ENCODE data around the gene MTMR3. TPM values are rescaled to one million over a fixed set of nuclear protein-coding genes. Genes with fewer than 3 reads are reported as not detected.
"Not testable (repeated sequence)": the region's sequence is repeated elsewhere in the genome, so short reads cannot be mapped to it uniquely, and the experiment has no call there.

MTMR3 gene
- total and polyA plus RNA-seq, 2 of the 8 experiments (the other 6 are each of a cell fraction or from before 2014, with no cell fraction given): 16.9 to 18.5 TPM

DNA sequence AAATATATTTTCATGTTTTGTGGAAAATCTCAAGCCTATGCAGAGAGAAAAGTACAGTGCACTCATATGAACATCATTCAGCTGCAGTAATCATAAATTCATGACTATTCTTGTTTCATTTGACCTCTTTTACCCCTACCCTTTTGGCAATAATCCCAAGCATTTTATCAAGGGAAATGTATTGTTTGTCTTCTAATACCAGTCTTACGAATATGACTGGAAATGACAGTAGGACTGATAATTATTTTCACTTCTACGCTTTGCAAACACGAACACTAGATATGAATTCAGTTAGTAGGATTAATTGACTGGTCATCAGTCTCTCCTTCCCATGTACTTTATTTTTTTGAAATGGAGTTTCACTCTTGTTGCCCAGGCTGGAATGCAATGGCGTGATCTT lies 90.3 kb downstream of the MTMR3 start (continued):
- TF ChIP-seq EP300 (IDR thresholded peaks at IDR 0.05; ENCODE audit: borderline replicate concordance in 1 of 2, low read depth in 2 of 2, low read length in 2 of 2) (no peak), SIX5 (IDR thresholded peaks at IDR 0.05; ENCODE audit: low read depth, low read length) (no peak), BRCA1 (IDR thresholded peaks at IDR 0.05; ENCODE audit: low read depth, low read length) (no peak), SP2 (IDR thresholded peaks at IDR 0.05; ENCODE audit: low read length) (no peak), POU5F1 (IDR thresholded peaks at IDR 0.05; ENCODE audit: low read depth, low read length) (no peak), TCF12 (IDR thresholded peaks at IDR 0.05; ENCODE audit: low read depth, low read length) (no peak), ASH2L (IDR thresholded peaks at IDR 0.05; ENCODE audit: low read length) (no peak)

DNA sequence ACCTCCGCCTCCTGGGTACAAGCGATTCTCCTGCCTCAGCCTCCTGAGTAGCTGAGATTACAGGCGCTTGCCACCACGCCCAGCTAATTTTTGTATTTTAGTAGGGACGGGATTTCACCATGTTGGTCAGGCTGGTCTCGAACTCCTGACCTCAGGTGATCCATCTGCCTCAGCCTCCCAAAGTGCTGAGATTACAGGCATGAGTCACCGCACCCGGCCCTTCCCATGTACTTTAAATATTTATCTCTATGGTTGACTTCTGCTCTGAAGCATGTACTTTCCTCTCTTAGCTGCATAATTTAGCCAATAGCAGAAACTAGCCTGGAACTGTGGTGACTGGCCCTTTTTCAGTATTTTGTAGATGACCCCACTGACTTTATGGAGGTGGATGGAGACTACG lies 90.7 kb downstream of the MTMR3 start:
- H3K23ac ChIP-seq (ENCODE audit: insufficient read length); DNase-seq (ENCODE audit: low read depth in 1 of 2, low spot score in 2 of 2); H3K27me3 ChIP-seq (replicated peaks in 1 of 4; ENCODE audit: control insufficient read depth in 3 of 4, extremely low read depth in 1 of 4, insufficient read depth in 3 of 4, low read length in 3 of 4); H4K8ac ChIP-seq (ENCODE audit: extremely low read depth, insufficient read depth, low read length); H3K4me1 ChIP-seq (replicated peaks in 1 of 4; ENCODE audit: control insufficient read depth in 3 of 4, insufficient read depth in 4 of 4, low read length in 3 of 4); H4K91ac ChIP-seq (replicated peaks; ENCODE audit: insufficient read length, low read length); CTCF ChIA-PET (ENCODE audit: partially characterized antibody); H3K4me3 ChIP-seq (ENCODE audit: extremely low read depth in 1 of 4, insufficient read depth in 2 of 4, low read depth in 3 of 4, low read length in 4 of 4); H2BK5ac ChIP-seq (ENCODE audit: low read depth, low read length); H4K20me1 ChIP-seq (replicated peaks in 1 of 2; ENCODE audit: control insufficient read depth in 1 of 2, insufficient read depth in 2 of 2, low read length in 2 of 2); H3K79me2 ChIP-seq (ENCODE audit: control insufficient read depth in 1 of 2, insufficient read depth in 2 of 2, low read length in 2 of 2); H3K23me2 ChIP-seq (ENCODE audit: low read depth, low read length); H2BK15ac ChIP-seq (ENCODE audit: low read length); H3K9me3 ChIP-seq (ENCODE audit: insufficient read depth in 2 of 2, low read depth in 1 of 2, low read length in 1 of 2); H3K56ac ChIP-seq (replicated peaks; ENCODE audit: insufficient read length, low read depth, low read length); H2BK20ac ChIP-seq (ENCODE audit: low read length); H3K4ac ChIP-seq (replicated peaks; ENCODE audit: insufficient read length, low read depth, low read length); H3K18ac ChIP-seq (ENCODE audit: extremely low read depth, low read length); H2BK12ac ChIP-seq (ENCODE audit: low read depth, low read length); H3K9ac ChIP-seq (replicated peaks in 1 of 4; ENCODE audit: extremely low read depth in 1 of 4, low read depth in 3 of 4, low read length in 3 of 4); H3K14ac ChIP-seq (ENCODE audit: insufficient read length); H2AK5ac ChIP-seq (ENCODE audit: low read depth, low read length); FAIRE-seq; H3K79me1 ChIP-seq (ENCODE audit: low read depth, low read length); POLR2A ChIA-PET (ENCODE audit: partially characterized antibody); H3K36me3 ChIP-seq (ENCODE audit: control insufficient read depth in 2 of 4, insufficient read depth in 4 of 4, low read length in 3 of 4); H4K5ac ChIP-seq (ENCODE audit: insufficient read length, low read depth, low read length); H2BK120ac ChIP-seq (replicated peaks; ENCODE audit: low read depth, low read length); H3K27ac ChIP-seq (ENCODE audit: low read depth, low read length); H3K4me2 ChIP-seq (ENCODE audit: insufficient read depth in 1 of 2, low read depth in 2 of 2, low read length in 2 of 2); H2AFZ ChIP-seq (ENCODE audit: low read length): not testable (repeated sequence)
- 78% methylated on average over 9 of the region's 9 CpGs; no CpG with 5 or more reads in 1 of the 2 experiments for WGBS, 2 experiments (ENCODE audit: extremely low coverage in 1 of 2, insufficient coverage in 1 of 2, insufficient read length in 1 of 2, insufficient replicate concordance in 2 of 2, low coverage in 1 of 2, low lambda C conversion rate in 2 of 2, missing lambda C conversion rate in 1 of 2)
